GM06990 (cell line): ENCODE data around the gene CTNNA3.

Experiments used
- DNase-seq: peaks from one replicate; pipeline ENCODE4 v3.0.0-alpha.2; 2011; ENCODE audit not compliant: insufficient read length; ENCODE audit errors: extremely low read depth
- H3K27me3 ChIP-seq: replicated peaks from 2 replicates; pipeline ENCODE4 v1.6.0; 2011; ENCODE audit warnings: low read length; ENCODE audit not compliant: control insufficient read depth, insufficient read depth
- H3K36me3 ChIP-seq: 2 replicates; pipeline ENCODE4 v1.5.1; 2011; ENCODE audit warnings: low read length; ENCODE audit not compliant: control insufficient read depth, insufficient read depth
- H3K4me3 ChIP-seq: replicated peaks from 2 replicates; pipeline ENCODE4 v1.5.1; 2011; ENCODE audit warnings: low read depth, mild to moderate bottlenecking, control low read depth, low read length
- TF ChIP-seq, protein P1 (sequence below): IDR thresholded peaks from 2 replicates; pipeline ENCODE4 v1.5.1; 2011; ENCODE audit warnings: low read length, control low read depth, mild to moderate bottlenecking, inconsistent platforms; ENCODE audit not compliant: insufficient read depth, poor library complexity, severe bottlenecking

Gene CTNNA3

DNA sequence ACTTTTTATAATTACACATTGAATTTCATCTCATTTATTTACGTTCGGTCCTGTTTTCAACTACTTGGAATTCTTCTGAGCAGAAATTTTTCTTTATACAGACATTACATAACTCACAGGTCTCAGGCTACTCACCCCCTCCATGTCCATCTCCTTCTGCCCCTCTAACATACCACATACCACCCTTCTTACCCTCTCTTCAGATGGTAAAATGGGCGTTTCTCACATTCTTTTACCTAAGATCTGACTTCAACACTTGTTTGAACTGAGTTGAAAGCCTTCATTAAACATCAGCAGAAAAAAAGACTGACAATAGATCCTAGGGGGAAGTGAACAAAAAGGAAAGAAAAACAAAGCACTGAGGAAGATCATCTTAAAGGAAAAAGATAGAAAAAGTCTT lies 309.7 kb downstream of the CTNNA3 start:
- no peak for DNase-seq
- Histone ChIP-seq H3K27me3 (no peaks in the 10 kb centered on the region), H3K36me3 (no peaks in the 10 kb centered on the region), H3K4me3 (no peak overlapping the region)
- TF ChIP-seq, protein P1, sequence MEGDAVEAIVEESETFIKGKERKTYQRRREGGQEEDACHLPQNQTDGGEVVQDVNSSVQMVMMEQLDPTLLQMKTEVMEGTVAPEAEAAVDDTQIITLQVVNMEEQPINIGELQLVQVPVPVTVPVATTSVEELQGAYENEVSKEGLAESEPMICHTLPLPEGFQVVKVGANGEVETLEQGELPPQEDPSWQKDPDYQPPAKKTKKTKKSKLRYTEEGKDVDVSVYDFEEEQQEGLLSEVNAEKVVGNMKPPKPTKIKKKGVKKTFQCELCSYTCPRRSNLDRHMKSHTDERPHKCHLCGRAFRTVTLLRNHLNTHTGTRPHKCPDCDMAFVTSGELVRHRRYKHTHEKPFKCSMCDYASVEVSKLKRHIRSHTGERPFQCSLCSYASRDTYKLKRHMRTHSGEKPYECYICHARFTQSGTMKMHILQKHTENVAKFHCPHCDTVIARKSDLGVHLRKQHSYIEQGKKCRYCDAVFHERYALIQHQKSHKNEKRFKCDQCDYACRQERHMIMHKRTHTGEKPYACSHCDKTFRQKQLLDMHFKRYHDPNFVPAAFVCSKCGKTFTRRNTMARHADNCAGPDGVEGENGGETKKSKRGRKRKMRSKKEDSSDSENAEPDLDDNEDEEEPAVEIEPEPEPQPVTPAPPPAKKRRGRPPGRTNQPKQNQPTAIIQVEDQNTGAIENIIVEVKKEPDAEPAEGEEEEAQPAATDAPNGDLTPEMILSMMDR = no peak

DNA sequence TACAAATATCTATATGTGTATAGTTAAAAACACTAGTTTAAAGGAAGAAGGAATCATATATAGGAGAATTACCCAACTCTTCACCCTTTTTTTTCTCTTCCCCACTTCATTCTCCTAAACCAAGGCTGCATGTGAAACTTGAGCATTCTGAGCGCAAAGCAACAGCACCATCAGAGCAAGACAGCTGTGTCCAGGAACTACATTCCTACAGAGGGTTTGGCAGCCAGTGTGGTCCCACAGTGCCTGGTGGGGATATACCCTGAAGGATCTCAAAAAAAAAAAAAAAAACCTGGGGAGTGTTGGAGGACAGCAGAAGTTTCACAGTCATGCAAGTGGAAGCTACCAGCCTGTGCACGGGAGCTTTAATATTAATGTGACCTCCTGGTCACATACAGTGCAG lies 310.4 kb downstream of the CTNNA3 start:
- DNase-seq = no peak
- TF ChIP-seq, protein P1 = no peak
- Histone ChIP-seq H3K27me3 (no peaks in the 10 kb centered on the region), H3K36me3 (no peaks in the 10 kb centered on the region), H3K4me3 (no peak overlapping the region)

DNA sequence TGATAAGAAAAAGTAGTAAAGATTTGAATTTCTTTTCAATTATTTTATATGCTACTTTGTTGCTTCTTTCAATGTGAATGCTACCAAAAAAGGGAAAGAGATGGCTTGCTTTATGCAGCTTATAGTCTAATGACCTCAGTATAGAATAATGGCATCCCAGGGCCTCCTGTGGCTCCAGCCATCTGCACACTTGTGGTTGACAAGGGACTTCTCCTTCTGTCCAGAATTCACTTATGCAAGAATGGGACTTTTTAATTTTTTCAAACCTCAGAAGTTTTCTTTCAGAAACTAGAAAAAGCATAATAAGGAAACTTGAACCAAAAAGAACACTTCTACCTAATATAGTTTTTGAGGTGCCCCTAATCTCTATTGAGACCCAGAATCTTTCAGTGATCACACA lies 310.9 kb downstream of the CTNNA3 start:
- Histone ChIP-seq H3K27me3 (no peaks in the 10 kb centered on the region), H3K36me3 (no peaks in the 10 kb centered on the region), H3K4me3 (no peak overlapping the region)
- DNase-seq = no peak
- TF ChIP-seq, protein P1 = no peak

DNA sequence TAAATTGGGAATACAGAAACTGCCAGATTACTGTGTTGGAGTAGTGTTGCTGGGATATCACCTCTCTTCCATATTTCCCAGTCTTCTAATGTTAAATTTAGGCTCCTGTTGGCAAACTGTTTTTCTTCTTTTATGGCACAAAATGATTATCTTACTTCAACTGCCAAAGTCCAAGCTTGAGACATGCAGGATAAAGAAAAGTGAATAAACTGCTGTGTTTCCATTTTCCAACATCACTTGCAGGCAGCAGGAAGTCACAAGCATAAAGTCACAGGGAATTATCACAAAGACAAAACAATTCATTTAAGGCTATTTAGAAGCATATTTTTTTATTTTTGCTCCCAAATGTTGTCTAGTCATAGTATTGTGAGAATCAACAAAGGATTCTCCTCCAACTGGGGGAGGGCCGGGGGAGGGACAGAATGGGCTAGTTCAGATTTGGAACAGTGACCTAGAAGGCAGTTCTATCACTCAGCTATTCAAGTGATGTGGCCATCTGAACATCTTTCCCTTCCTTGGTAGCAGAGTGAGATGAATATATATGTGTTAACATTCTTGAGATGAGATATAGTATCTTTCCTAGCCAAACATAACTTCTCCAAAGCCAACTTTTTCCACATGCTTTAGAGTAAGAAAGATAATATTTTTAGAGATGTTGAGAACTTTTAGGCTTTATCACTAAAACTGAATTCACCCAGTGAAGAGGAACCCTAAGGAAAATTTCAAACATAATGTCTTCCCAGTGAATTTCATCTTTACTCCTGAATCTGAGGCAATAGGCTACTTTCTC lies 364.7 kb downstream of the CTNNA3 start:
- Histone ChIP-seq H3K36me3 (no peaks in the 10 kb centered on the region), H3K4me3 (no peak overlapping the region), H3K27me3 (no peaks in the 10 kb centered on the region)
- TF ChIP-seq, protein P1 = no peak
- DNase-seq = no peak

DNA sequence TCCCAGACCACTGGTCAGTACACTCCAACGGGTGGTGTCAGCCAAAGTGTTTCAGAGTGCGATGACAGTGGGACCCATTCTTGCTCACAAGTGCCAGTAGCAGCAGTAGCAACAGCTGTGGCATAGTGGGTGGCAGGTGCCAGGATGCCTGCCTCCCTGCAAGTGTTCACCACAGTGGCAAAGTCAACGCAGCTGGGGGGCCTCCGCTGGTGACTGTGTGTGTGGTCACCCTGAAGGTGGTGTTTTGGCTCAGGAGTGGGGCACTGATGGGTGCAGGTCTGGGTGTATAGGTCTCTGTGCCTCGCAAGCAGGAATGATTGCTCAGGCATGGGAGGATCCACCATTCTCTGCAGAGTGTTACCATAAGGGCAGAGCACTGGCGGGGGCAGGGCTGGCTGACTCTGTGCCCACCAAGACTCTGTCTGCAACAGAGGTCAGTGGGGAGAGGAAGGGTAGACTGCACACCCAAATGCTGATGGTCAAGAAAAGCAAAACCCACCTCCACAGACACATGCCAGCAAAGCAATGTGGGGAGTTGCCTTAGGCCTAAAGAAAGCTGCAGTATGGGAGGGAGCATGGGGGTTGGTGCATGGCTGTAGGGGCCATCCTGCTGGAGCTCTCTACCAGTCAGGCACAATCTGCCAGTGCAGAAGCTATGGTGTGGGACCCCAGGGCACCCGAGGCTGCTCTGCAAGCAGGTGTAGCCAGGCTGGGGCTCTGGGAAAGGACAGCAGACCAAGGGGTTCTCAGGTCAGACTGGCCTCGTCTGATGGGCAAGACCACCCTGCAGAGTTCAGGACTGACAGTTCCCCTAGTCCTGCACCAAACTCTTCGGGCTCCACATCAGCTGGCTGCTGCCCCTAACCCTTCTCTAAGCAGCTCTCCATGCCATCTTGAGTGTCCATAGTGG lies 368.1 kb downstream of the CTNNA3 start:
- H3K4me3 ChIP-seq = no peak overlapping the region
- H3K36me3 ChIP-seq = no peaks in the 10 kb centered on the region
- H3K27me3 ChIP-seq = no peaks in the 10 kb centered on the region
- DNase-seq = no peak
- TF ChIP-seq, protein P1 = no peak
